Keratinocyte (primary cell): ENCODE measurements around the gene SMARCA2.

ENCODE experiments used
- CTCF ChIP-seq, 3 experiments: IDR thresholded peaks in 1 of 3; conservative IDR thresholded peaks in 1 of 3; optimal IDR thresholded peaks in 1 of 3; 2 replicates in 2 of 3; 3 replicates in 1 of 3; pipeline versions ENCODE3 to v1.5.1; 2011; ENCODE audit warnings: low read length in 3 of 3, mild to moderate bottlenecking in 3 of 3, moderate library complexity in 2 of 3, control low read depth in 1 of 3, inconsistent platforms in 1 of 3; ENCODE audit not compliant: insufficient read depth in 2 of 3; ENCODE audit errors: extremely low read depth in 1 of 3
- EZH2 ChIP-seq: IDR thresholded peaks from one replicate; pipeline ENCODE4 v1.6.1; 2012; ENCODE audit warnings: inconsistent platforms, mild to moderate bottlenecking, low read length, moderate library complexity

DNA sequence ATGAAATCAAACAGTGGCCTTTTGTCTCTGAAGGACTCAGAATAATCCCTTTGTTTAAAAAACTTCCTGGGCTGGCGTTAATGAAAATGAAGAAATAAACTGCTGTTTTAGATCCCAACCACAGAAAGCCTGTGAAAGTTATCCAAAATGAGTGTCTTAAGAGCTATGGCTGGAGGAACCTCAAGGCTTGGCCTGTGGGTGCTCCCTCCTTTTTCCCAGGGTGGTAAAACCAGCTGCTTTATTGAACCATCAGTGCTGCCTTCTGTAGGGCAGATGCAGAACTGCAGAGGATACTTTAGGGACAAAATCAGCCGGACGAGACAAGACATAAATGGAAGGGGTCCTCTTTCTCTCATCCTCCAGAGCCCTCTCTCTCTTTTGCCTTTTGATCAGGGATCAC is 100.9 kb downstream of the SMARCA2 start:
- TF ChIP-seq CTCF (optimal IDR thresholded peaks at IDR 0.05 in 1 of 3, IDR thresholded peaks at IDR 0.05 in 1 of 3, conservative IDR thresholded peaks at IDR 0.05 in 1 of 3; ENCODE audit: extremely low read depth in 1 of 3, insufficient read depth in 2 of 3, low read length in 3 of 3) (peak; percentile 39 to 54 (median 52)), EZH2 (no peak)
